HepG2 (cell line): ENCODE data around the gene TGFB2. TPM values are rescaled to one million over a fixed set of nuclear protein-coding genes. Genes with fewer than 3 reads are reported as not detected.

ENCODE experiments used
- ATAC-seq: fragments of 200-7000 bp; cut with Tn5 transposase; 3 replicates; pipeline ENCODE4 v1.9.1; 2020; ENCODE audit warnings: mild to moderate bottlenecking, moderate library complexity
- BruUV-seq: library from RNA; stranded (reverse); fragments of 400-500 nt; replicated peaks from 2 replicates; lab custom pipeline; 2021; lab: Mats Ljungman, UMichigan
- CTCF ChIA-PET: fragments of 300-600 bp; formaldehyde crosslinking; extraction: SDS; loops from one replicate; lab custom pipeline; 2021; ENCODE audit warnings: low total read pairs, inconsistent platforms, low intra/inter-chr PET ratio; lab: Yijun Ruan, JAX
- POLR2A ChIA-PET: fragments of 350-600 bp; sonication (Branson Sonifier 250); formaldehyde crosslinking; loops from one replicate; lab custom pipeline; 2020; ENCODE audit warnings: antibody characterized with exemption, inconsistent platforms; lab: Yijun Ruan, JAX
- DNase-seq: peaks from one replicate; pipeline ENCODE4 v3.0.0-alpha.2; 2015; ENCODE audit warnings: low spot score
- FAIRE-seq: peaks from 3 replicates; lab custom pipeline; 2011; peaks lifted over from hg19 to GRCh38; lab: Jason Lieb, UNC
- H2AFZ ChIP-seq: one replicate; pipeline ENCODE4 v1.6.1; 2011; ENCODE audit warnings: low read length, inconsistent platforms
- H3K27ac ChIP-seq: fragments of 300-600 bp; 3 replicates; pipeline ENCODE4 v1.8.0; 2011; ENCODE audit warnings: mixed run types, mild to moderate bottlenecking, mixed read lengths, low read length, inconsistent platforms; ENCODE audit not compliant: insufficient read depth; ENCODE audit errors: extremely low read length
- H3K27me3 ChIP-seq, 2 experiments: fragments of 200-600 bp in 1 of 2; 2 replicates in 1 of 2; 3 replicates in 1 of 2; pipeline versions ENCODE4 v1.6.0 to v1.8.0; 2011; ENCODE audit warnings: low read length in 2 of 2, mild to moderate bottlenecking in 2 of 2, moderate library complexity in 2 of 2, inconsistent platforms in 1 of 2; ENCODE audit not compliant: insufficient read depth in 2 of 2, control insufficient read depth in 1 of 2
- H3K36me3 ChIP-seq, 2 experiments: fragments of 200-600 bp in 1 of 2; replicated peaks in 1 of 2; 2 replicates in 1 of 2; 3 replicates in 1 of 2; pipeline versions ENCODE4 v1.5.1 to v1.8.0; 2011; ENCODE audit warnings: low read length in 2 of 2, inconsistent platforms in 1 of 2; ENCODE audit not compliant: insufficient read depth in 2 of 2, control insufficient read depth in 1 of 2
- H3K4me1 ChIP-seq: 2 replicates; pipeline ENCODE4 v1.5.1; 2012; ENCODE audit warnings: low read length, inconsistent platforms; ENCODE audit not compliant: insufficient read depth
- H3K4me2 ChIP-seq: 2 replicates; pipeline ENCODE4 v1.6.0; 2011; ENCODE audit warnings: low read depth, low read length, inconsistent platforms
- H3K4me3 ChIP-seq, 3 experiments: fragments of 200-600 bp in 1 of 3; sonication (generic), shearing (Covaris generic) in 1 of 3; replicated peaks in 1 of 3; 2 replicates each; pipeline ENCODE4 v1.5.1; 2011 to 2016; ENCODE audit warnings: low read length in 3 of 3, inconsistent platforms in 2 of 3, low read depth in 2 of 3, mild to moderate bottlenecking in 2 of 3, control low read depth in 1 of 3, mixed read lengths in 1 of 3; ENCODE audit not compliant: insufficient read depth in 1 of 3
- H3K79me2 ChIP-seq: one replicate; pipeline ENCODE4 v1.6.1; 2011; ENCODE audit warnings: low read length, inconsistent platforms; ENCODE audit not compliant: insufficient read depth
- H3K9ac ChIP-seq: 2 replicates; pipeline ENCODE4 v1.6.0; 2011; ENCODE audit warnings: mild to moderate bottlenecking, low read depth, low read length, inconsistent platforms; ENCODE audit not compliant: insufficient read depth
- H3K9me3 ChIP-seq: 2 replicates; pipeline ENCODE4 v1.5.1; 2012; ENCODE audit warnings: mild to moderate bottlenecking, low read length
- H4K20me1 ChIP-seq: 2 replicates; pipeline ENCODE4 v1.6.0; 2011; ENCODE audit warnings: inconsistent platforms, mild to moderate bottlenecking, low read length, moderate library complexity; ENCODE audit not compliant: insufficient read depth
- CEBPB ChIP-seq: IDR thresholded peaks from 2 replicates; pipeline ENCODE4 v1.6.1; 2011; ENCODE audit warnings: low read depth, low read length, improper control_type of control experiment, borderline replicate concordance
- KDM2A ChIP-seq: sonication (generic); formaldehyde crosslinking; IDR thresholded peaks from 2 replicates; pipeline ENCODE4 v1.4.0; 2020; ENCODE audit warnings: low read depth, missing genetic modification reagents, borderline replicate concordance
- MTA1 ChIP-seq: sonication (generic); formaldehyde crosslinking; IDR thresholded peaks from 2 replicates; pipeline ENCODE4 v1.4.0; 2020; ENCODE audit warnings: missing genetic modification reagents, mild to moderate bottlenecking, borderline replicate concordance
- PHF20 ChIP-seq: sonication (generic); formaldehyde crosslinking; IDR thresholded peaks from 2 replicates; pipeline ENCODE4 v1.5.0; 2020; ENCODE audit warnings: mild to moderate bottlenecking, missing genetic modification reagents
- POGZ ChIP-seq: sonication (generic); formaldehyde crosslinking; IDR thresholded peaks from 2 replicates; pipeline ENCODE4 v1.4.0; 2020; ENCODE audit warnings: mild to moderate bottlenecking, missing genetic modification reagents
- PRMT3 ChIP-seq: sonication (generic); formaldehyde crosslinking; IDR thresholded peaks from 2 replicates; pipeline ENCODE4 v1.8.1; 2022; ENCODE audit warnings: low read depth, mild to moderate bottlenecking, moderate library complexity, missing genetic modification reagents, borderline replicate concordance
- PRPF4 ChIP-seq: fragments of 200-400 bp; formaldehyde crosslinking; IDR thresholded peaks from 2 replicates; pipeline ENCODE4 v1.6.1; 2016; ENCODE audit warnings: low read length, low read depth; ENCODE audit not compliant: poor library complexity, severe bottlenecking
- RXRB ChIP-seq: IDR thresholded peaks from 2 replicates; pipeline ENCODE4 v1.6.1; 2016; ENCODE audit warnings: borderline replicate concordance, missing genetic modification reagents, missing compliant biosample characterization
- SAFB2 ChIP-seq: sonication (generic); formaldehyde crosslinking; IDR thresholded peaks from 2 replicates; pipeline ENCODE4 v1.5.1; 2020; ENCODE audit warnings: missing genetic modification reagents, low read depth, mild to moderate bottlenecking, borderline replicate concordance
- ZNF143 ChIP-seq: sonication (generic); formaldehyde crosslinking; IDR thresholded peaks from 2 replicates; pipeline ENCODE4 v1.4.0; 2020; ENCODE audit warnings: missing genetic modification reagents
- ZNF496 ChIP-seq: sonication (generic); formaldehyde crosslinking; IDR thresholded peaks from 2 replicates; pipeline ENCODE4 v1.8.1; 2023; ENCODE audit warnings: mild to moderate bottlenecking, moderate library complexity, missing genetic modification reagents; ENCODE audit not compliant: insufficient replicate concordance
- ZNF546 ChIP-seq: sonication (generic); formaldehyde crosslinking; conservative IDR thresholded peaks from 2 replicates; pipeline ENCODE4 v1.8.1; 2023; ENCODE audit warnings: mild to moderate bottlenecking, missing genetic modification reagents
- ZNF562 ChIP-seq: sonication (generic); formaldehyde crosslinking; IDR thresholded peaks from 2 replicates; pipeline ENCODE4 v1.8.0; 2022; ENCODE audit warnings: missing genetic modification reagents, borderline replicate concordance
- ZNF563 ChIP-seq: sonication (generic); formaldehyde crosslinking; IDR thresholded peaks from 2 replicates; pipeline ENCODE4 v1.8.0; 2022; ENCODE audit warnings: mild to moderate bottlenecking, moderate library complexity, missing genetic modification reagents
- WGBS: methylation state at CpG from one replicate; pipeline ENCODE4 v1.1.6; 2017; ENCODE audit warnings: low lambda C conversion rate; 5-methylcytosine and 5-hydroxymethylcytosine counted together
- in situ Hi-C: cut with HindIII; loops from 2 replicates; pipeline ENCODE4 v1.10.0; 2017; ENCODE audit warnings: low pct_unique_long_range_greater_than_20kb; ENCODE audit not compliant: extremely low pct_ligation_motif_present
- intact Hi-C: fragments of 100-400 bp; cut with micrococcal nuclease; formaldehyde crosslinking; loops from one replicate; pipeline ENCODE4 v1.10.0; 2022; ENCODE audit not compliant: unreplicated experiment
- polyA plus RNA-seq, 8 experiments: library from polyadenylated mRNA; depleted of rRNA in 3 of 8; stranded (reverse) in 7 of 8; unstranded in 1 of 8; fragments of >200 nt; fragmentation: Illumina TruSeq in 4 of 8; extraction: Trizol in 4 of 8; gene quantifications; 2 replicates each; pipeline versions ENCODE4 v1.2.1 to v1.2.3, GENCODE V29; 2011 to 2016; ENCODE audit warnings: low read depth in 4 of 8, missing spikeins in 1 of 8, mixed read lengths in 1 of 8; ENCODE audit not compliant: insufficient read depth in 1 of 8
- total RNA-seq, 5 experiments: library from RNA; depleted of rRNA; stranded (reverse); fragments of >200 nt; fragmentation: Illumina TruSeq; extraction: Trizol; gene quantifications; 2 replicates each; pipeline ENCODE4 v1.2.3, GENCODE V29; 2016; ENCODE audit warnings: low read depth in 1 of 5
- TF ChIP-seq, protein P1 (sequence below): sonication (generic); formaldehyde crosslinking; IDR thresholded peaks from 2 replicates; pipeline ENCODE4 v1.4.0; 2020; ENCODE audit warnings: missing genetic modification reagents
- TF ChIP-seq, protein P2 (sequence below): sonication (generic); formaldehyde crosslinking; IDR thresholded peaks from 2 replicates; pipeline ENCODE4 v1.8.0; 2022; ENCODE audit warnings: mild to moderate bottlenecking, missing genetic modification reagents, moderate library complexity

Gene TGFB2
- total and polyA plus RNA-seq, 2 of the 13 experiments (the other 11 are each of a cell fraction or from before 2014, with no cell fraction given) = 0.07 TPM; not detected in 1

DNA sequence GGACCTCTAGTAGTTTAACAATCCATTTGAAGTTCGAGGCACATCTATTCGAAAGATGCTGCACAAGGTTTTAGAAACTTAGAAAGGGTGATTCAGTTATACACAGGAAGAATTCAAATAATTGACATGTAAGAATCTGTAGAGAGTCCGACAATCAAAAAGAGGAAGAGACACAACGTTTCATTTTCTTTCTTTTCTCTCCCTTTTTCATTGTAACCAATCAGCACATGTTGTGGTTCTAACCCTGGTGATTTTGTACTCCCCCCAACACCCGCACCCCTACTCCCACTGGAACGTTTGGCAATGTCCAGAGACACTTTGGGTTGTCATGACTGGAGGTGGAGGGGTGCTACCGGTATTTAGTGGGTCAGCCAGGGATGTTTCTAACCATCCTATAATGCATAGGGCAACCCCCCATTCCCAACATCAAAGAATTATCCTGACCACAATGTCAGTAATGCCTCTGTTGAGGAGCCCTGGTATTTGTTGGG is 4.9 kb downstream of the TGFB2 start:
- Histone ChIP-seq H3K4me2 (no peak overlapping the region), H3K27me3 (peaks cover 2 to 36% of the 10 kb centered on the region in 2 experiments; a peak in 3 of 5 replicates), H3K9ac (no peak overlapping the region), H3K27ac (no peak overlapping the region), H3K36me3 (no peaks in the 10 kb centered on the region), H3K4me3 (no peak overlapping the region), H4K20me1 (no peaks in the 10 kb centered on the region)
- FAIRE-seq = no peak
- DNase-seq = no peak
- in situ Hi-C loops (loop anchor here (25.0 kb wide), 1 partner anchor 962 kb away; no protein-coding TSS in a partner anchor), intact Hi-C loops (no loop called here)
- POLR2A ChIA-PET = no interaction called here
- no peak for ATAC-seq
- 28% methylated on average over 7 of the region's 7 CpGs for WGBS
- TF ChIP-seq PHF20 (CRISPR knock-in tag) (no peak), SAFB2 (CRISPR knock-in tag) (no peak), CEBPB (no peak), ZNF563 (CRISPR knock-in tag) (no peak), RXRB (CRISPR knock-in tag) (no peak), KDM2A (CRISPR knock-in tag) (no peak), ZNF562 (CRISPR knock-in tag) (no peak), MTA1 (CRISPR knock-in tag) (no peak), POGZ (no peak), PRMT3 (CRISPR knock-in tag) (no peak), ZNF143 (no peak), PRPF4 (no peak), ZNF546 (CRISPR knock-in tag) (no peak), ZNF496 (CRISPR knock-in tag) (no peak)
- TF ChIP-seq, protein P1, sequence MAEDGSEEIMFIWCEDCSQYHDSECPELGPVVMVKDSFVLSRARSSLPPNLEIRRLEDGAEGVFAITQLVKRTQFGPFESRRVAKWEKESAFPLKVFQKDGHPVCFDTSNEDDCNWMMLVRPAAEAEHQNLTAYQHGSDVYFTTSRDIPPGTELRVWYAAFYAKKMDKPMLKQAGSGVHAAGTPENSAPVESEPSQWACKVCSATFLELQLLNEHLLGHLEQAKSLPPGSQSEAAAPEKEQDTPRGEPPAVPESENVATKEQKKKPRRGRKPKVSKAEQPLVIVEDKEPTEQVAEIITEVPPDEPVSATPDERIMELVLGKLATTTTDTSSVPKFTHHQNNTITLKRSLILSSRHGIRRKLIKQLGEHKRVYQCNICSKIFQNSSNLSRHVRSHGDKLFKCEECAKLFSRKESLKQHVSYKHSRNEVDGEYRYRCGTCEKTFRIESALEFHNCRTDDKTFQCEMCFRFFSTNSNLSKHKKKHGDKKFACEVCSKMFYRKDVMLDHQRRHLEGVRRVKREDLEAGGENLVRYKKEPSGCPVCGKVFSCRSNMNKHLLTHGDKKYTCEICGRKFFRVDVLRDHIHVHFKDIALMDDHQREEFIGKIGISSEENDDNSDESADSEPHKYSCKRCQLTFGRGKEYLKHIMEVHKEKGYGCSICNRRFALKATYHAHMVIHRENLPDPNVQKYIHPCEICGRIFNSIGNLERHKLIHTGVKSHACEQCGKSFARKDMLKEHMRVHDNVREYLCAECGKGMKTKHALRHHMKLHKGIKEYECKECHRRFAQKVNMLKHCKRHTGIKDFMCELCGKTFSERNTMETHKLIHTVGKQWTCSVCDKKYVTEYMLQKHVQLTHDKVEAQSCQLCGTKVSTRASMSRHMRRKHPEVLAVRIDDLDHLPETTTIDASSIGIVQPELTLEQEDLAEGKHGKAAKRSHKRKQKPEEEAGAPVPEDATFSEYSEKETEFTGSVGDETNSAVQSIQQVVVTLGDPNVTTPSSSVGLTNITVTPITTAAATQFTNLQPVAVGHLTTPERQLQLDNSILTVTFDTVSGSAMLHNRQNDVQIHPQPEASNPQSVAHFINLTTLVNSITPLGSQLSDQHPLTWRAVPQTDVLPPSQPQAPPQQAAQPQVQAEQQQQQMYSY (CRISPR knock-in tag) = no peak
- TF ChIP-seq, protein P2, sequence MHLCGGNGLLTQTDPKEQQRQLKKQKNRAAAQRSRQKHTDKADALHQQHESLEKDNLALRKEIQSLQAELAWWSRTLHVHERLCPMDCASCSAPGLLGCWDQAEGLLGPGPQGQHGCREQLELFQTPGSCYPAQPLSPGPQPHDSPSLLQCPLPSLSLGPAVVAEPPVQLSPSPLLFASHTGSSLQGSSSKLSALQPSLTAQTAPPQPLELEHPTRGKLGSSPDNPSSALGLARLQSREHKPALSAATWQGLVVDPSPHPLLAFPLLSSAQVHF = no peak
- TF ChIP-seq, all 625 proteins: peak for 0
- Histone ChIP-seq H3K4me1 (peaks cover 25% of the 10 kb centered on the region), H3K9me3 (no peaks in the 10 kb centered on the region), H3K79me2 (no peaks in the 10 kb centered on the region), H2AFZ (no peak overlapping the region)
- no TSS peak for BruUV-seq
- CTCF ChIA-PET = no interaction called here
